Stimulated activated CD4-positive, alpha-beta T cell treated with anti-CD3 and anti-CD28 coated beads, Interleukin-15, amount 100 ng/mL, for 1 hour (primary cell): Measurements from ENCODE around the gene PCSK6.
"Not testable (repeated sequence)": the region's sequence is repeated elsewhere in the genome, so short reads cannot be mapped to it uniquely, and the experiment has no call there.

ENCODE experiments used
- DNase-seq, 2 donors: peaks; one replicate each; pipeline ENCODE4 v3.0.0-alpha.2; 2020; ENCODE audit warnings: low read depth in 1 of 2, low spot score in 1 of 2

Gene PCSK6

DNA sequence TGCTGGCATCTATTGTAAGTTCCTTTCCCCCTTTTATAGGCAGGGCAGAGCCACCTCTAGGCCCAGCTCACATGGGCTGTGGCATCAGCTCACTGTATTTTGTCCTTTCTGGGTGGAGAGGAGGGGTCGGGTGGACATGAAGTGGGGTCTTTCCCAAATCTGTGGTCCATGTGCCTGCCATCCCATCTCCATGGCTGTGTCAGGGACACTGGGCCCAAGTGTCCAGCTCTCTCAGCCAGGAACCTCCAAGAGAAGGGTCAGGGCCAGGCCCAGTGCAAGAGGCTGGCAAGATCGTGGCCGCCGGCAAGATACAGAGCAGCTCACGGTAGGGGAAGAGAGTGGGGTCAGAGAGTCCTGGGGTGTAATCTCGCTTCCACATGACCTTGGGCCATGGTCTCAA lies 85.3 kb downstream of the PCSK6 start:
- no peak for DNase-seq

- not testable (repeated sequence) for DNase-seq
Measured at GRCh38 chr15:101402883-101403282, 86.6 kb downstream of the PCSK6 start.

- DNase-seq = no peak
Measured at GRCh38 chr15:101401286-101401685, 88.2 kb downstream of the PCSK6 start.

GRCh38 chr15:101399431-101399830 lies 90.1 kb downstream of the PCSK6 start:
- no peak for DNase-seq

DNA sequence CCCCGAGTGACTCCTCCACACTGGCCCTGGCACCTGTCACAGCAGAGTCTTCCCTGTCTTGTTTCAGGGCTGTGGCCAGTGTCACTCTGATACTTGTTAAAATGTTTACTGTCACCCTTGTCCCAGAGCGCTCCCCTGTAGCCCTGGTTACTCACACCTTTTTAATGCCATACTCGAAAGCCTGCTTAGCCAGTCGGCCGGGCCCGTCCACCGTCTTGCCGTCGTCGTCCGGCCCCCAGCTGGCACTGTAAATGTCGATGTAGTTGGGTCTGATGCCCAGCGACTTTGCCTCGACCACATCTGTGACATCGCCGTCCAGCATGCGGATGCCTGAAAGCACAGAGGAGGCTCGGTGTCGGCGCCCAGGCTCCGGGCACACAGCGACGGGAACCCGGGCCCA lies 91.3 kb downstream of the PCSK6 start:
- no peak for DNase-seq

GRCh38 chr15:101397521-101398003 lies 91.9 kb downstream of the PCSK6 start:
- DNase-seq = no peak

DNA sequence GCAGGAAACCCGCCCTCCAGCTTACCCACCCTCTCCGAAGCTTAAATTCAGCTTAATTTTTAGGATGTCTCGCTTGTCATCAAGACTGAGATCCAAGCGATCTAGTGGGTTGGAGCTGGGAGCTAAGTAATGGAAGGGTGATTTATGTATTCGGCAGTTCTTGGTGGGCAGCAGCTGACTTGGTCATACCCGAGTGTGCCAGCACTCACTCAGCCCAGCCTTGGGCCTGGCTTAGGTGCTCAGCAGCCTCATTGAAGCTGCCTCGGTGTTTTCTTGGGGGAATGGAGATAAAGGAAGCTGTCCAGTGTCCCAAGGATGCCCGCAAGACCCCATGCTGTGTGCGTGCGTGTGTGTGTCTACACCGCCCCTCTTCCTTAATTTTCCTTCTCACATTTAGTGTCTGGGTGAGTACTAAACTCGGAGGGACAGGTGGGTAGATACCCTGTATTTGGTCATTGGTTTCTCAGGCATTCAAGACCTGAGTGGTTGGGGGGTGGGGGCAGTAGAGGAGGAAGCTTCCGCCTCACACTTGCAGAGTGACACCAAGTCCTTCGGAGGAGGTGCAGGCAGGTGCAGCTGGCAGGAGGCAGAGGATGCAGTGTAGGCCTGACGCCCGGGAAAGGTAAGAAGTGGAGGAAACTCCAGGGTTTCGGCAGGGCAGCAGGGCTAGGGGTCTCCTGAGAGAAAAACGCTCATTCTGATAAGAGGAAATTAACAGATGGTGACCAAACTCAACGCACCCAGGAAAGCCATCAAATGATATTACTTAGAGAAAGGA lies 92.8 kb downstream of the PCSK6 start:
- DNase-seq = no peak

DNA sequence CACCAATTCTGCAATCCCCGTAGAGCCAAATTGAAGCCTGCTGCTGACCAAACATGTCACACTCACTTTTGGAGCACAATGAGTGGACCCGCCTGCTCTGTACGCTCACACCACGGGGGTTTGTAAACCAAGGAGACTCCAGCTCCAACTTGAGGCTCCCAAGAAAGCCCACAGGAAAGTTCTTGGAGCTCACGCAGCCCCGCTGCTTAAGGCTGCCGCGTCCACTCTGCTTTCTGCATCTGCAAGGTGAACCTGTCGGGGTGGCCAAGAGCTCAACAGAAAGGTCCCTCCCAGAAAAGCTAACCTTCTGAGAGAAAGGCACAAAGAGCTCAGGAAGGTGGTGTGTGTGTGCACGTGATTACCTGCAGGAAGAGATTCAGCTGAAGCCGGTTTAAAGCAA lies 94.9 kb downstream of the PCSK6 start:
- DNase-seq = no peak

GRCh38 chr15:101394056-101394630 lies 95.4 kb downstream of the PCSK6 start:
- no peak for DNase-seq

DNA sequence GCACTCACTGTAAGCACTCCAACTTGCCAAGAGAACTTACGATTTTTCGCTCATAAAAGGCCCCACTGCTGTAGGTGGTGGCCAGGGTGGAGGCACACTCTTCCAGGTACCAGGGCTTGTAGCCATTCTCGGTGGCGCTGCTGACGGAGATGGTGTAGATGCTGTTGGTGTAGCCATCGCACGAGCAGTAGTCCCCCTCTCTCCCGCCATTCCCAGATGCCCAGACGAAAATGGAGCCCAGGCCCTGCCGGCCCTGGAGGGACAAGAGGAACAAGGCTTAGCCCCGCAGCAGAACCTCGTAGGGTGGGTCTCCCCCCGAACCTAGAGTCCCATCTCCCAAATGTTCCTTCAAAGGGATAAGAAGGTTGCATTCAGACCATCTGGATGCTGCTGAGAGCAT lies 96.3 kb downstream of the PCSK6 start:
- DNase-seq = no peak

GRCh38 chr15:101391981-101392640 lies 97.4 kb downstream of the PCSK6 start:
- no peak for DNase-seq

DNA sequence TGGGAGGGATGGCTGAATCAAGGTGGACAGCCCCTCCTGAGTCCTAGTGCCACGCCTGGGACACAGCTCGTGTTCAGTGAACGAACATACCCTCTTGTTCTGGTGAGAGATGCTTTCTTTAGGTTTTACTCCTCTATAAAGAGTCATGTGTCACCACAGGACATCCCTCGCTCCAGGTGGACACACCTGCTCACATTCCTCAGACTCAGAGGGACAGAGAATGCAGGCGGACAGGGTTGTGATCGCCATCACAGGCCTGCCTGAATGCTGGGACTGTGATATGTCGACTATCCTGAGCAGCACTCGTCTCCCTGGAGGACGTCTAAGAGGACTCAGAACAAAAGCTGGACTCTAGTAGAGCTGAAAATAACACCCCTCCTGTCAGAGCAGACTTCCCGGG lies 98.1 kb downstream of the PCSK6 start:
- DNase-seq = no peak

- no peak for DNase-seq
Measured at GRCh38 chr15:101390462-101390861, 99.0 kb downstream of the PCSK6 start.

DNA sequence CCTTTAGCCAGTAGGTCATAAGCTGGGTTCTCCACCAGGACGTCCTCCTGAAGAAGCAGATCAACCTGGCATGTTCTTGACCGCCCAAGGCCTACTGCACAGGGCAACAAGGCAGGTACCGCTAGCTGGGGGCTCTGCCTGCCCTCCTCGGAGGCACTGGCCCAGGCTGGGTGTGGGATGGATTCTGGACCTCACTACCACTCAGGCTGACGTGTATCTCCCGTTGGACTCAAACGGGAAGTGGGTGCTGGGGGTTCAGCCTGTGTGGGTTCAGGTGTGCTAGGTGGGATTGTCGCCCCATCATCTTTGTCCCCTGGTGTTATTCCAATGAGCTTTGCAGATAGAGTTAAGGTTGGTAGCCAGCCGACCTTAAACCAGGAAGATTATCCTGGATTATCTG lies 99.4 kb downstream of the PCSK6 start:
- DNase-seq = no peak

- DNase-seq = no peak
Measured at GRCh38 chr15:101389362-101389761, 100.1 kb downstream of the PCSK6 start.

GRCh38 chr15:101388046-101388445 lies 101.5 kb downstream of the PCSK6 start:
- DNase-seq = no peak

DNA sequence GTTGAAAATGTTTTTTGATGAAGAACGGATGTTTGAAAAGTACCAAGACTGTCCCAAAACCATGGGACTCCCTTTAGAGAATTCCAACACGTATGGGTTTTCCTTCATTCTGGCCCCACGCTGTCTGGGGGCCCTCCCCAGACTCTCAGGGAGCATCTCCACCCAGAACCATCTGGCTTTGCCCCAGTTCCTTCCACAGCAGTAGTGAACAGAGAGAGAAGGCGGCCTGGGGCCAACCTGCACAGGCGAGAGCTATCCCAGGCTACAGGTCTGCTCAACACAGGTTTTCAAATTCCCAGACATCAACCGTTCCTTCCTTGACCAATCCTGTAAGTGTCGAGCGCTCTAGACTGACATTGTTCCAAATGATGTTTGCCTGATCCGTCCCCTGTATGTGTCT lies 101.9 kb downstream of the PCSK6 start:
- DNase-seq = no peak

DNA sequence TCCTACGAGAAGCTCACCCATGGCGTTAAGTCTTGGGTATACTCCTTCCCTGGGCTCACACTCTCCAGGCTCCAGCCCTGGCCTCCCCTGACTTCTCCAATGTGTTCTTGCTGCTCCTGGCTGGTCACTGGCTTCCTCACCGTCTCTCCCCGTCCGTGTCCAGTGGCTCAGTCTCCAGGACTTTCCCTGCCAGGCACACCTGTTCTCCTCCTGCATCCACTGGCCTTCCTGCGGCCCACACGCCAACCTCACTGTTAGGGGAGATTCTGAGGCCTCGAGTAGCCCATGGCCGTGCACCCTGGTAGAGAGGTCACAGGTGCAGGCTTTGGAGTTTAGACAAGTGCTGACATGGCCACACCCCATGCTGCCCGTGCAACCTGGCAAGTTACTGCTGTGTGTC lies 102.5 kb downstream of the PCSK6 start:
- DNase-seq = no peak

DNA sequence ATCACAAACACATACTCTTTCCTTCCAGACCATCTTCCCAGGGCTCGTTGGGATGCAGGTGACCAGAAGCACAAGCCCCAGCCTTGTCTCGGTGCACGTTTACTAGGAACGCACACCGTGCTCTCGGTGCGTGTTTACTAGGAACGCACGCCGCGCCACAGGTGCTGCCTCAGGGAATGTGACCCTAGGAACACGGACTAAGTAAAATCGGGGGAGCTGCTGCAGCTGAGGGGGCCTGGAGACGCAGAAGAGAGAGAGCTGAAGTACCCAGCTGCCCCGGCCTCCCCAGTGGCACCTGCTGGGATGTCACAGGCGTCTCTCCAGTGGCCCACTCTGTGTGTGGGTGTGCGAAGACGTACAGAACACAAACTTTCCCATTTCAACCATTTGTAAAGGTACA lies 103.5 kb downstream of the PCSK6 start:
- no peak for DNase-seq

GRCh38 chr15:101384276-101384675 lies 105.2 kb downstream of the PCSK6 start:
- DNase-seq = no peak

DNA sequence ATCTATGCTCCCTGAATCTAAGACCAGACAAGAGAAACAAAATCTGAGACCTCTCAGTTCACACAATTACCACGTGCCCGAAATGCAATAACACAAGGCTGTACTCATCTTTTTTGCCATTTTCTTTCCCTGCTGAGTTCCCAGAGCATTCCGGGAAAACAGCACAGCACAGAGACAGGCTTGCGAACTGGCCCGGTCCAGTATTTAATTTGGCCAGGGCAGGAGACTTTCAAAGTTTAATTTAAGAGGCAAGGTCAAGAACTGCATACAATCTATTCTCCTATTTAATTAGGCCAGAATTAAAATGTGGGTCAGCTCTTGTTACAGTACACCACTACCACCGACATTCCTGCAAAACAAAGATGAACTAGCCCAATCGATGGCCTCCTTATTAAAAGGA lies 107.0 kb downstream of the PCSK6 start:
- DNase-seq = no peak

DNA sequence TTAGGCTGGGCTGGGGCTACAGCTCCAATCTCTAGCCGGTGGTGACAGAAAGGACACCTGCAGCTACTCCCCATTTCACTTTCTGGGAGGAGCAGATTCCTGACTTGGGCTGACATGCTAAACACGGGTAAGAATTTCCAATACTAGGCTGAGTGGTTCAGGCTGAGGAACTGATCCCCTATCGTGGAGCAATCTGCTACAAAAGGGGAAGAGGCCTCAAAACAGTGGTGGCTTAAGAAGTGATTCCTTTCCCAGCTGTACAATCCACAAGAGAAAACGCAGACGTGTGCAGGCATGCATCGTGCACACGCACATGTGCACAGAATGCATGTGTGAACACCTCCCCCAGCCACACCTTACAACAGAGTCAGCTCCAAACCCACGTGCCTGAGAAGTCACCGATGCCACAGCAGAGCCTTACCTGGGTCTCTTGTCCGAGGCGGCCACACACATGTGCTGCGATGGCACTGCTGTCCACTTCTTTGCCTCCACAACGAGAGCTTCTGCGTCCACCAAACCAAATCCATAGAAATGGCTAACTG lies 107.8 kb downstream of the PCSK6 start:
- DNase-seq = no peak
